GM18526 (cell line): ENCODE results near the gene ADARB2.

Experiments
- POLR2A ChIP-seq: IDR thresholded peaks from 3 replicates; pipeline ENCODE4 v1.6.1; 2011; ENCODE audit not compliant: insufficient read length; ENCODE audit errors: extremely low read depth

Gene ADARB2

DNA sequence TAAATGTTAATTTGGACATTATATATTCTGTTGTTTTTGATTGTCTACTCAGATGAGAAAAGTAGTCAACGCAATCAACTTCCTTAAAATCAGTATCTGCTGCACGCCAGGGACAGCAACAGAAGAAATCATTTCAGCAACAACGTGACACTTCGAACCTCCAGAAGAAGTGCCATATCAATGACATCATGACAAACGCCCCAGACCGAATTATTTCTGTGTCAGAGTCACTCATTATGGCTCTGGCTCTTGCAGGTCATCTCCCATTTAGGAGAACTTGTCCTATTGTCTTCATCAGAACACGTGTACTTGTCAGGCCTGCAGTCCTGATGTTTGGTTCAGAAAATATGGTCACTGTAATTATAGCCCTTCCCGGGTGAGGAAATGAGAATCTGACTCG, 276.3 kb downstream of the ADARB2 start:
- TF ChIP-seq POLR2A, result no peak

DNA sequence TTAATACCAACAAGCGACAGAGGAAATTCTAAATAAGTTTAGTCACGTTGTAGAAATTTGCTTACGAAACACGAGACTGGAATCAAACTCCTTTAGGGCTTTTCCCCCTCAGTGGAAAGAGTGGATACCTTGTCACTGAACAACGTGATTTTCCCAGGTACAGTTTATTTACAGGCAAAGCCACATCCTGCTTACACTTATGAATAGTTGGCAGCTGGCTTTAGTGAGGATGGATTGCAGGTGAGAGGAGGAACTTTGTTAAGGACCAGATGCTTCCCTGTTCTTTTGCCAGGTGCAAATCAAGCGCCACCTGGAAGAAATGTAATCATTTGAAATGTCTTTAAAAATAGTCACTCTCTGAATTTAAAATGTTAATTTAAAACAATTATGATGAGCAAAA, 282.4 kb downstream of the ADARB2 start:
- no peak for TF ChIP-seq POLR2A

DNA sequence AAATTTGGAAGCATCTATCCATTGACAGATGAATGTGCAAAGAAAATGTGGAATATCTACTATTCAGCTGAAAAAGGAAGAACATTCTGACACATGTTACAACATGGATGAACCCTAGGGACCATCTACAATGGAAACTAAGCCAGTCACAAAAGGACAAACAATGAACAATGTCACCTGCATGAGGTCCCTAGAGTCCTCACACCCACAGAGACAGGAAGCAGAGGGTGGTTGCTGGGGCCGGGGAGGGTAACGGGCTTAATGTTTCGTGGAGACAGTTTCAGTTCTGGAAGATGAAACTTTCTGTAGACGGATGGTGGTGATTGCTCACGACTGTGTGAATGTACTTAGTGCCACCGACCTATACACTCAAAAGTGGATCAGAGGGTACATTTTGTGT, 282.9 kb downstream of the ADARB2 start:
- TF ChIP-seq POLR2A, result no peak

DNA sequence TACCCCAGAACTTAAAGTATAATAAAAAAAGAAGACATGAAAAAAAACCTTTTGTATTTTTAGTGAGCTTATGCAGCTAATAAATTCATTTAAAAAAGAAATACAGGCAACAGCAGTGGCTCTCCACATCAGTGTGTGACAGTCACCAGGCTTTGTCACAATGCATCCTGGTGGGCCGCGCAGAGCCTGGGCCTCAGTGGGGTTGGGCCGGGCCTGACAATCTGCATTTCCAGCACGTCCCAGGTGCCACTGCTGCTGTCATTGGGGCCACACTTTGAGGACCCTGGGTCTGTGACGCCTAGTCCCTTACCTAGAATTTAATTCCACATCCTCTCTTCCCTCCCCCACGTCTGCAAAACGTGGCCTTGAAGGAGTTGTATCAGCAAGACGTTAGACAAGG, 284.5 kb downstream of the ADARB2 start:
- no peak for TF ChIP-seq POLR2A

DNA sequence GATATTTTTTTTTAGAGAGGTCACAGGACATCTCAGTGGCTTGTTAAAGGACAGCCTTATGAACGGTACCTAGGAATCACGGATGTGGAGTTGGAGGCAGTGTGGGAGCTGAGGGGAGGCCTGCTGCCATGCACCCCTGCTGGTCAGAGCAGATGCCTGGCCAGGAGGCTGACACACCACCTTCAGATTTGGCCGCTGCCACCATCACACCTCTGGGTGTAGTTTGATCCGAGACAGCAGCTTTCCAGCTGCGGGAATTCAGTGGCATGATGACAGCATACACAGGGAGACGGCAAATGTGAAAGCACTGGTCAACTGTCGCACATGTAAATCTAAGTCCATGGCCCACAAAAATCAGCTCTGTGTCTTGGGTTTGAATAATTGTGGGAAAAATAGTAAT, 285.4 kb downstream of the ADARB2 start:
- TF ChIP-seq POLR2A, result no peak

DNA sequence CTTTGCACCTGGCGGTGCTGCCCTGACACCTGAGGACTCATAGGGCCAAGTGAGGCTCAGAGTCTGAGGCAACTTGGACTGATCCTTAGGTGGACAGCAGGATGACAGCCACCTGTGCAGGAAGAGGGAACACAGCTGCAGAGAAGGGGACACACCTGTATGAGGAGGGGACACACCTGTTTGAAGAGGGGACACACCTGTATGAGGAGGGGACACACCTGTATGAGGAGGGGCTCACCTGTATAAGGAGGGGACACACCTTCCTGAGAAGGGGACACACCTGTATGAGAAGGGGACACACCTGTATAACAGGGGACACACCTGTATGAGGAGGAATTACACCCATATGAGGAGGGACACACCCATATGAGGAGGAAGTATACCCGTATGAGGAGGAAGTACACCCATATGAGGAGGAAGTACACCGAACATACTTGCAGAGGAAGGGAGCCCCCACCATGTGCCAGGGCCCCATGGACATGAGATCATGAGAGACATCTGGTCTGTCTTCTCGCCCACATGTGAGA, 285.9 kb downstream of the ADARB2 start:
- no peak for TF ChIP-seq POLR2A

DNA sequence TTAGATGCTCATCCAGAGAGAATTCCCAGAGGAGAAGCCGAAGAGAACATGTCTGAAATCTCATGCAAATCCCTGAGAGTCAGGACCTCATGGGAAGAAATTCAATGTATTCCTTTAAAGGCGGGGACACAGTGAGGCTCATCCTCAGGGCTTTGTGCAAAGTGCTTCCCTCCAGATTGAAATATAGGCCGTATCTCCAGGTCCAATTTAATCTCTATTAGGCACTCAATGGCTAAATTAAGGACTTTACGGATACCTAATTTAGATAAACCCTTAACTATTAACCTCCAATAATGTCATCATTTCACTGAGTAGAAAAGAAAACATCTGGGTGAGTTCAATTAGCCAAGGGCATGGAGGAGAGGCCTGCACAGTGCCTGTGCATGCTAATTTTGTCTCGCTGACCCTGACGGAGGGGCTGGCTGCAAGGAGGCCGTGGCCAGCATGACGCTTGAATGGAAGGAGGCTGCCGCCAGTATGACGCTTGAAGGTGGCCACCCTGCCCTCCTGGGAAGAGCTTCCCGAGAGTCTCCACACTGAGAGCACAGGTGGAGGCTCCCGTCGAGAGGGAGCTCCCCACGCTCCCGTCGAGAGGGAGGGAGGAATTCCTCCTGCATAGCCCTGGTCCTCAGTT, 287.6 kb downstream of the ADARB2 start:
- no peak for TF ChIP-seq POLR2A

DNA sequence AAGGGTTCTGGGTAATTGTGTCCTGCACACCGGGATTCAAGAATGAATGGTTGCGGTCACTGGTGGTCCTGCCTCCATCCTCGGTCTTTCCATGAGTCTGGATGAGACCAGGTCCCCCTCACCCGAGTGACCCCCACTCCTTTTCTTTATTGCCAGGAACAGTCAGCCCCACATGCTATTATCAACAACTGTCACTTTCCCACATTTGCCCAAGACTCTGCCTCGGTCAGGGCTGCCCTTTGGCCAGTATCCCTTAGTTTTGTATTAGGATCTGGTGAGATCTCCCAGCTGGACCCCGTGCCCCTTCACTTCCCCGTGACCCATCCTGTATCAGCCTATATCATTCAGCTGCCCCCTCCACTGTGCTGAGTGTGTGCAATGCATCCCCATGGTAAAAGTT, 288.3 kb downstream of the ADARB2 start:
- TF ChIP-seq POLR2A, result no peak

DNA sequence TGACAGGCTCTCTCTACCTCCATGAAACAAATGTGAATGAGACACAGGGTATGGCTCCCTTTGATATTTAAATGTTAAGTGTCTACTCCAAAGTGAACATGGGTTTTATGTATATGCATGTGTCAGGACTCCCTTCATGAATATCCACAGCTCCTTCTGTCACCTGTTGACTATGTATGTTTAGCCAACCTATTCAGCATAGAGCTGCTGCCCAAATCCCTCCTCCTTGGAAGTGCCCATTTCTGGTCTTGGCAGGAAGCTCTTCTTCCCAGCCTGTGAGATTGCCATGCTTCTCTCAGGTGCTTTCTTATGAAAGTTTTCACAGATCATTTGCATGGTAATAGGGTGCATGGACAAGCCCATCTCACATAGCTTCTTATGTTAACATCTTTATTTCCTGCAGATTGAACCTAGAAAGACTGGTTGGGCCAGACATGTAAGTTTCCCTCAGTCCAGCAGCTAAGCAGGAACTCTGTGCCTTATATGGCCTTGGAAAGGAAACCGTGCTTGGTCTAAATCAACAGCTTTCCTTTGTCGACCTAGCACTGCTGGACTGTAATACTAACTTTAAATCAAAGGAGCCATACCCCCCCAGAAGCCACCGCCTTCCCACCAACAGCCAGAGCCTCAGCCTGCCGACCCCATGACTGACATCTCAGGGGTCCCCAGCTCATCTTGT, 288.9 kb downstream of the ADARB2 start:
- no peak for TF ChIP-seq POLR2A

DNA sequence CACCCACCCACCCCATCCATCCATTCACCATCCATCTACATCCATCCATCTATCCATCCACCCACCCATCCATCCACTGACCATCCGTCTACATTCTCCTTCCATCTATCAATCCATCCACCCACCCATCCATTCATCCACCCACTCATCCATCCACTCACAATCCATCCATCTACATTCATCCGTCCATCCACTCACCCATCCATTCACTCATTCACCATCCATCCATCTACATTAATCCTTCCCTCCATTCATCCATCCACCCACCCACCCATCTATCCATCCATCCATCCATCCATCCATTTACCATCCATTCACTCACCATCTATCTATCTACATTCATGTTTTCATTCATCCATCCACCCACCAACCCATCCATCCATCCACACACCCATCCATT, 292.5 kb downstream of the ADARB2 start:
- TF ChIP-seq POLR2A, result no peak

DNA sequence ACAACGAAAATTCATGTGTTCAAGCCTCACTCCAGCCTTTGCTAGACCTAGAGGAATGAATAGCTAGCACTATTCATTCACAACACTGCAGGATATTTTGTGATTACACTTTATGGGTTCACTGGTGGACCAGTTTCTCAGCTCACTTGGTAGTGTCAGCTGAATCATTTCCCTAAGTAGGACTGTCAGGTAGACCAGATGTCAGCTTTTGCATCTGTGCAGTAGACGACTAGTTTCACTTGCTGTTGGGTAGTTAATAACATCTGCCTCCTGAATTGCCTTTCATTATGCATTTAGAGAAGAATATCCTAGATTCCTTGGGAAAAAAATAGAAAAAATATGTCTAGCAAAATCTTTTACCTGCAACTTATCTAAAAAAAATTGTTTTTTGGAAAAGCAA, 296.4 kb downstream of the ADARB2 start:
- TF ChIP-seq POLR2A, result no peak

DNA sequence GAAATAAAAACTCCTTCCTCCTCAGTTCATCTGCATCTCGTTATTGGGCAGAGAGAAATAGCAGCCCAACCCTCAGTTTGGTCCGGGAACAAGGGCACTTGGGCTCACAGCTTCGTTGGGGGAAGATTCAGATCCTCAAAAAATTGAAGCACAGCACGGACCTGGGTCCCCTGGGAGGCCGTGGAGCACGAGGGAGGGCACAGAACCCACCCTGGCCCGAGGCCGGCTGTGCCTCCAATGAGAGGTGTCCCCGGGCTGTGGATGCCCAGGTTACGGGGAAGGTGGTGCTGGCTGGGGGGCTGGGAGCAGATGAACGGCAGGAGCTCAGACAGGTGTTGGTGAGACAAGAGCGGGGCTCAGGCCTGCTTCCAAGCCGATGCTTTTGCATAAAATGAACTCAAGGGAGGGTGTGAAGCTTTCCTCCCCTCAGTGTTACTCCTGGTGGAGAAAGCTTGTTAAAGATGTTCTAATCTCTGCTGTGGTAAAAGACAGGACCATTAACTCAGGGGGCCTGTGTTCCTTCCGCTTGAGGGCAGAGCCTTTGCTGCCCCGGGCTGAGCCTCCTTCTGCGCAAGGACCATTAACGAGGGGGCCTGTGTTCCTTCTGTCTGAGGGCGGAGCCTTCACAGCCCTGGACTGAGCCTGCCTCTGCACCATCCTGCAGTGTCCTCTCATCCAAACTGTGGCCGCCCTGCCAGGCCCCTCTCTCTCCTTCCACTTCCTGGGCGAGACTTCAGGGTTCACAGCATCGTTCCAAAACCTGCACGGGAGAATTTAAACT, 302.2 kb downstream of the ADARB2 start:
- TF ChIP-seq POLR2A, result no peak

DNA sequence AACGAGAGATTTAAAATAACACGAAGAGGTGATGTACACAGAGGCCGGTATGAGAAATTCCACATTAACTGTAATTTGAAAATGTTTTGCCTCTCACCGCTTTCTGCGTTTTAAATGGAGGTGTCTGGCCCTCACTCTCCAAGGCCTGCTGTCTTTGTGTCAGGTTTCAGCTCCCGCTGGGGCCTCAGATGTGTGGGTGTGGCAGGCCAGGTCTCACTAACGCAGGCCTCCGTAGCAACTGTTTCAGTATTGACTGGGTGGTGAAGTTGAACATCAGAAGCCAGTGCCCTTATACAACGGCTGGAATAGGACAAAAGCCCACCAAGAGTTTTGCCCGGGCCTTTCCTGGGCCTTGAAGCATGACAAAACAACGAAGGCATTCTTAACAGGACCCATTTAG, 303.1 kb downstream of the ADARB2 start:
- no peak for TF ChIP-seq POLR2A

DNA sequence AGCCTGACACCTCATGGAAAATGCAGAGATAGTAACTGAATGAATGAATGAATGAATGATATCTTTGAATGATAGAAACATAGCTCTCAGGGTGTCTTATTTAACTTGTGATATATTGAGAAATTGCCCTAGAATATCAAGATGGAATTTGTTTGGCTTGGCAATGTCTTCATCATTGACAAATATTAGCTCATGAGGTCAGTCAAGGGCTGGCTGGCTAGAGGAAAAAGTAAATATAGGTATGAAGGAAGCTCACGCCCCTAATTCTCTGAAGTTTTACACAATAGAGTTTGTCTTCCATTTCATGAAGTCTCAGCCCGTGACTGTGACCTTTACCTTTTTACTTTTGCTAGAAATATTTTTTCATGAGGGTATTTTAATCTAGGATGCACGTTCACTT, 305.2 kb downstream of the ADARB2 start:
- no peak for TF ChIP-seq POLR2A

DNA sequence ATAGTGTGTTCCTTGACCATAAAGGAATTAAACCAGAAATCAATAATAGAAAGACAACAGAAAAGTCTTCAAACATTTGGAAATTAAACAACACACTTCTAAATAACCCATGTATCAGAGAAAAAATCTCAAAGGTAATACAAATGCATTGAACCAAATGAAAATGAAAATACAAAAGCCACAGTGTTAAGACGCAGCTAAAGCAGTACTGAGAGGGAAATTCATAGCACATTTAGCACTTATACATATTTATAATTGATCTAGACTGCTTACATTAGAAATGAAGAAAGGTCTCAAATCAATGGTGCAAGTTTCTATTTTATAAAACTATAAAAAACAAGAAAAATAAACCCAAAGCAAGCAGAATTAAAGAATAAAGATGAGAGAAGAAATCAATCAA, 306.1 kb downstream of the ADARB2 start:
- no peak for TF ChIP-seq POLR2A

DNA sequence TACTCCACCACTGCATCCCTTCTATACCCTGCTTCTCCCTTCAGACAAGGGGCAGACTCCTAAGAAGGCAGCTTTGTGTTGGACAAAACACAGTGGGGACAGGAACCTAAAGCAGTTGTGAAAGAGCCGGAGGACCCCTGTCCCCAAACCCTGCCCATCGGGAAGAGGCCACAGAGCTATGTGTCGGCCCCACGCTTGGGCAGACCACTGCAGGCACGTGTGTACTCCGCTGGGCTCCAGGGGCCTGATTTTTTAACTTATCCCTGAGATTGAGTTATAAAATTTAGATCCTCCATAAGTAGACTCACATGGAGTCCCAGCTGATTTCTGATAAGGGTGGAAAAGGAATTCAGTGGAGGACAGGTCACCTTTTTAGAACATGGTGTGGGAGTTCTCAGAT, 310.5 kb downstream of the ADARB2 start:
- TF ChIP-seq POLR2A, result no peak
